Ascending aorta (tissue), 2 donors: ENCODE data around the gene ING4. TPM values are rescaled to one million over a fixed set of nuclear protein-coding genes. Genes with fewer than 3 reads are reported as not detected.
A peak's percentile ranks its signal among the peaks of the same experiment; 100 is the strongest.

Experiments
- DNase-seq, 2 donors: peaks; one replicate each; pipeline ENCODE4 v3.0.0-alpha.2; 2019; ENCODE audit warnings: low spot score in 2 of 2
- H3K27ac ChIP-seq, 2 donors: fragments of 200-600 bp; sonication (generic); one replicate each; pipeline ENCODE4 v1.5.1; 2016 to 2017; ENCODE audit warnings: mild to moderate bottlenecking in 1 of 2
- H3K27me3 ChIP-seq: fragments of 200-600 bp; sonication (generic); one replicate; pipeline ENCODE4 v1.5.1; 2017
- H3K36me3 ChIP-seq, 2 donors: fragments of 200-600 bp; sonication (generic); one replicate each; pipeline ENCODE4 v1.5.1; 2016
- H3K4me1 ChIP-seq, 2 donors: fragments of 200-600 bp; sonication (generic); one replicate each; pipeline ENCODE4 v1.5.1; 2016 to 2017; ENCODE audit warnings: mild to moderate bottlenecking in 1 of 2
- H3K4me3 ChIP-seq, 2 donors: fragments of 200-600 bp; sonication (generic); one replicate each; pipeline ENCODE4 v1.5.1; 2016 to 2017; ENCODE audit warnings: mild to moderate bottlenecking in 1 of 2
- H3K9me3 ChIP-seq, 2 donors: fragments of 200-600 bp; sonication (generic); one replicate each; pipeline ENCODE4 v1.5.1; 2016
- CTCF ChIP-seq, 3 experiments: fragments of 200-600 bp in 2 of 3; fragments of 450-650 bp in 1 of 3; sonication (generic) in 2 of 3; IDR thresholded peaks; one replicate each; pipeline ENCODE4 v1.5.1; 2016 to 2019; ENCODE audit warnings: antibody characterized with exemption in 3 of 3, mild to moderate bottlenecking in 1 of 3, moderate library complexity in 1 of 3
- intact Hi-C: fragments of 100-400 bp; cut with DNase I; formaldehyde crosslinking; loops from one replicate; pipeline ENCODE4 v1.15.1; 2023
- total RNA-seq: library from RNA; depleted of rRNA; stranded (reverse); fragments of >200 nt; gene quantifications from one replicate; pipeline ENCODE4 v1.1.0, GENCODE V29; 2016

The ING4 gene
- total RNA-seq, 1 donor from 2014 or later: 2.6 TPM

GRCh38 chr12:6632026-6632983 is 30.6 kb downstream of the ING4 start:
- H3K27ac ChIP-seq: peak overlapping the region in 1 of 2 donors; percentile 16
- intact Hi-C loops: no loop called here
- no peaks in the 10 kb centered on the region for H3K9me3 ChIP-seq
- H3K4me3 ChIP-seq: no peak overlapping the region
- no peaks in the 10 kb centered on the region for H3K4me1 ChIP-seq
- no peaks in the 10 kb centered on the region for H3K27me3 ChIP-seq
- DNase-seq: no peak
- TF ChIP-seq CTCF (IDR thresholded peaks at IDR 0.05): no peak
- H3K36me3 ChIP-seq: no peaks in the 10 kb centered on the region

GRCh38 chr12:6631549-6631961 is 31.4 kb downstream of the ING4 start:
- Histone ChIP-seq H3K36me3 (no peaks in the 10 kb centered on the region), H3K27ac (peak overlapping the region in 1 of 2 donors; percentile 16), H3K4me3 (no peak overlapping the region), H3K4me1 (no peaks in the 10 kb centered on the region), H3K27me3 (no peaks in the 10 kb centered on the region), H3K9me3 (no peaks in the 10 kb centered on the region)
- DNase-seq: no peak
- intact Hi-C loops: no loop called here
- no peak for TF ChIP-seq CTCF (IDR thresholded peaks at IDR 0.05)

- intact Hi-C loops: no loop called here
- no peaks in the 10 kb centered on the region for H3K9me3 ChIP-seq
- H3K36me3 ChIP-seq: no peaks in the 10 kb centered on the region
- H3K27me3 ChIP-seq: no peaks in the 10 kb centered on the region
- H3K4me1 ChIP-seq: no peaks in the 10 kb centered on the region
- no peak for TF ChIP-seq CTCF (IDR thresholded peaks at IDR 0.05)
- DNase-seq: no peak
- no peak overlapping the region for H3K27ac ChIP-seq
- no peak overlapping the region for H3K4me3 ChIP-seq
Observed at GRCh38 chr12:6630736-6631135, 32.2 kb downstream of the ING4 start.

GRCh38 chr12:6627616-6628015 is 35.3 kb downstream of the ING4 start:
- Histone ChIP-seq H3K36me3 (no peaks in the 10 kb centered on the region), H3K27me3 (no peaks in the 10 kb centered on the region), H3K4me3 (no peak overlapping the region), H3K4me1 (no peaks in the 10 kb centered on the region), H3K27ac (no peak overlapping the region), H3K9me3 (no peaks in the 10 kb centered on the region)
- DNase-seq: no peak
- intact Hi-C loops: no loop called here
- TF ChIP-seq CTCF (IDR thresholded peaks at IDR 0.05): no peak

GRCh38 chr12:6626654-6627283 is 36.1 kb downstream of the ING4 start:
- no peak overlapping the region for H3K27ac ChIP-seq
- H3K36me3 ChIP-seq: no peaks in the 10 kb centered on the region
- intact Hi-C loops: no loop called here
- DNase-seq: no peak
- no peaks in the 10 kb centered on the region for H3K9me3 ChIP-seq
- no peaks in the 10 kb centered on the region for H3K27me3 ChIP-seq
- H3K4me3 ChIP-seq: no peak overlapping the region
- H3K4me1 ChIP-seq: no peaks in the 10 kb centered on the region
- TF ChIP-seq CTCF (IDR thresholded peaks at IDR 0.05): no peak
